A673 (cell line): ENCODE results near the gene AHSG. TPM values are rescaled to one million over a fixed set of nuclear protein-coding genes. Genes with fewer than 3 reads are reported as not detected.

ENCODE experiments used
- BruUV-seq: library from RNA; stranded (reverse); fragments of 400-500 nt; replicated peaks from 2 replicates; lab custom pipeline; 2021; lab: Mats Ljungman, UMichigan
- CTCF ChIA-PET: fragments of 300-600 bp; sonication (Branson Sonifier 250); formaldehyde crosslinking; loops from one replicate; lab custom pipeline; 2022; ENCODE audit warnings: antibody characterized with exemption; lab: Charles Lee
- POLR2A ChIA-PET: fragments of 300-600 bp; sonication (Branson Sonifier 250); formaldehyde crosslinking; loops from one replicate; lab custom pipeline; 2022; ENCODE audit warnings: antibody characterized with exemption; ENCODE audit not compliant: low non-redundant PET; lab: Charles Lee
- DNase-seq: peaks from one replicate; pipeline ENCODE4 v3.0.0-alpha.2; 2015; ENCODE audit warnings: low spot score
- H3K27ac ChIP-seq: fragments of 200-600 bp; sonication (generic); 2 replicates; pipeline ENCODE4 v1.5.1; 2016; ENCODE audit warnings: mixed run types, low read depth, mild to moderate bottlenecking, mixed read lengths, antibody characterized with exemption, low read length; ENCODE audit not compliant: poor library complexity, severe bottlenecking
- H3K27me3 ChIP-seq: fragments of 200-600 bp; sonication (generic); replicated peaks from 2 replicates; pipeline ENCODE4 v1.6.1; 2017; ENCODE audit warnings: mixed run types, low read depth, mild to moderate bottlenecking, mixed read lengths, antibody characterized with exemption, low read length; ENCODE audit not compliant: insufficient read depth, poor library complexity
- H3K36me3 ChIP-seq: fragments of 200-600 bp; sonication (generic); 2 replicates; pipeline ENCODE4 v1.6.1; 2016; ENCODE audit warnings: mixed run types, mild to moderate bottlenecking, mixed read lengths, antibody characterized with exemption, low read length; ENCODE audit not compliant: insufficient read depth, poor library complexity, severe bottlenecking
- H3K4me1 ChIP-seq: fragments of 200-600 bp; sonication (generic); 2 replicates; pipeline ENCODE4 v1.6.1; 2017; ENCODE audit warnings: mixed run types, mild to moderate bottlenecking, mixed read lengths, antibody characterized with exemption, low read length; ENCODE audit not compliant: insufficient read depth, poor library complexity, severe bottlenecking
- H3K4me3 ChIP-seq: fragments of 200-600 bp; sonication (generic); 2 replicates; pipeline ENCODE4 v1.5.1; 2016; ENCODE audit warnings: low read depth, mixed run types, mild to moderate bottlenecking, mixed read lengths, low read length; ENCODE audit not compliant: poor library complexity, severe bottlenecking
- H3K9me3 ChIP-seq: fragments of 200-600 bp; sonication (generic); 2 replicates; pipeline ENCODE4 v1.6.1; 2016; ENCODE audit warnings: mixed run types, low read depth, mild to moderate bottlenecking, mixed read lengths, antibody characterized with exemption, low read length; ENCODE audit not compliant: poor library complexity, severe bottlenecking
- EZH2 ChIP-seq: fragments of 200-600 bp; sonication (generic); IDR thresholded peaks from 2 replicates; pipeline ENCODE4 v1.6.1; 2017; ENCODE audit warnings: borderline replicate concordance, low read depth, mild to moderate bottlenecking, mixed read lengths, antibody characterized with exemption, low read length; ENCODE audit not compliant: poor library complexity, severe bottlenecking
- intact Hi-C: fragments of 100-400 bp; cut with micrococcal nuclease; formaldehyde crosslinking; loops from one replicate; pipeline ENCODE4 v1.10.0; 2022; ENCODE audit not compliant: unreplicated experiment
- total RNA-seq: library from RNA; stranded (reverse); gene quantifications from 2 replicates; pipeline ENCODE4 v1.2.3, GENCODE V29; 2021
- TF ChIP-seq, protein P1 (sequence below): fragments of 300-800, 200-600 bp; sonication (generic); conservative IDR thresholded peaks from 2 replicates; pipeline ENCODE4 v1.5.1; 2017; ENCODE audit warnings: low read depth, mild to moderate bottlenecking, antibody characterized with exemption, low read length, moderate library complexity, mixed read lengths

Gene AHSG
- total RNA-seq, 1 experiment from 2014 or later, result 4.9 TPM

DNA sequence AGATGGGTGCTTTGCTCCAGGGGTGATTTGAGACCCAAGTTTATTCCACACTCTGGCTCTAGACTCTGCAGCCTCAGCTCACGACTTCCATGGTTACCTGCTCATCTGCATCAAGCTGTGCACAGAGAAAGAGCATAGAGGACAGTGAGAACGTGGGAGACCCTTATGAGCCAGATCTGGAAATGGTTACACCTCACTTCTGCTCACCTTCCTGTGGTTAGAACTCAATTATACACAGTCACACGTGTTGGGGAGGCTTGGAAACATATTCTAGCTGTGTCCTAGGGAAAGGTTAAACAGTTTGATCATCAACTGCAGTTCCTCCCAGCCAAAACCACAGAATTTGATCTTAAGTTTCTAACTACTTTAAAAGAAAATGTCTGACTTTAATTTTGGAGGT lies 29.2 kb downstream of the AHSG start:
- Histone ChIP-seq H3K27me3 (no peaks in the 10 kb centered on the region), H3K27ac (no peak overlapping the region), H3K4me3 (no peak overlapping the region), H3K9me3 (no peaks in the 10 kb centered on the region), H3K4me1 (no peaks in the 10 kb centered on the region), H3K36me3 (no peaks in the 10 kb centered on the region)
- no peak for TF ChIP-seq EZH2
- TF ChIP-seq, protein P1, sequence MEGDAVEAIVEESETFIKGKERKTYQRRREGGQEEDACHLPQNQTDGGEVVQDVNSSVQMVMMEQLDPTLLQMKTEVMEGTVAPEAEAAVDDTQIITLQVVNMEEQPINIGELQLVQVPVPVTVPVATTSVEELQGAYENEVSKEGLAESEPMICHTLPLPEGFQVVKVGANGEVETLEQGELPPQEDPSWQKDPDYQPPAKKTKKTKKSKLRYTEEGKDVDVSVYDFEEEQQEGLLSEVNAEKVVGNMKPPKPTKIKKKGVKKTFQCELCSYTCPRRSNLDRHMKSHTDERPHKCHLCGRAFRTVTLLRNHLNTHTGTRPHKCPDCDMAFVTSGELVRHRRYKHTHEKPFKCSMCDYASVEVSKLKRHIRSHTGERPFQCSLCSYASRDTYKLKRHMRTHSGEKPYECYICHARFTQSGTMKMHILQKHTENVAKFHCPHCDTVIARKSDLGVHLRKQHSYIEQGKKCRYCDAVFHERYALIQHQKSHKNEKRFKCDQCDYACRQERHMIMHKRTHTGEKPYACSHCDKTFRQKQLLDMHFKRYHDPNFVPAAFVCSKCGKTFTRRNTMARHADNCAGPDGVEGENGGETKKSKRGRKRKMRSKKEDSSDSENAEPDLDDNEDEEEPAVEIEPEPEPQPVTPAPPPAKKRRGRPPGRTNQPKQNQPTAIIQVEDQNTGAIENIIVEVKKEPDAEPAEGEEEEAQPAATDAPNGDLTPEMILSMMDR, result no peak
- ChIA-PET CTCF (no interaction called here), POLR2A (no interaction called here)
- DNase-seq, result no peak
- no TSS peak for BruUV-seq
- intact Hi-C loops, result no loop called here

DNA sequence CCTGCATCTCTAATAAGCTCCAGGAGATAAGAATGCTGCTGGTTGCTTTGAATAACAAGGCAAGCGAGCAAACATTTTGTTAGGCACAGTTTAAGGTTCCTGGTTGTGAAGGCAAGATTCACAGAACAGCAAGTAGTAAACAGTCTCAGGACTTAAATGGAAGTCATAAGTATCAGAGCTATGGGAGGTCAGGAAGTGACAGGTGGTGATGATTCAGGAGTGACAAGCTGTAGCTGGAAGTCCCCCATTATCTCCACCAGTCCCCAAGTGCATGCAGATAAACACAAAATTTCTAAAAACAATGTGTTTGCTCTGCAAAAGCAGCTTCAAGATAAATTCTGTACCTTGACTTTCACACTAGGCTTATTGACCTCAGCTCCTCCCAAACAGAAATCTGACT lies 30.6 kb downstream of the AHSG start:
- intact Hi-C loops, result no loop called here
- CTCF ChIA-PET, result no interaction called here
- POLR2A ChIA-PET, result interaction anchor here (0.5 kb wide), 1 partner anchor 855 kb away, joined by 15 read pairs; no protein-coding TSS in a partner anchor
- Histone ChIP-seq H3K27ac (no peak overlapping the region), H3K4me3 (no peak overlapping the region), H3K4me1 (no peaks in the 10 kb centered on the region), H3K9me3 (no peaks in the 10 kb centered on the region), H3K27me3 (no peaks in the 10 kb centered on the region), H3K36me3 (no peaks in the 10 kb centered on the region)
- no peak for DNase-seq
- no TSS peak for BruUV-seq
- TF ChIP-seq, protein P1, result no peak
- no peak for TF ChIP-seq EZH2

DNA sequence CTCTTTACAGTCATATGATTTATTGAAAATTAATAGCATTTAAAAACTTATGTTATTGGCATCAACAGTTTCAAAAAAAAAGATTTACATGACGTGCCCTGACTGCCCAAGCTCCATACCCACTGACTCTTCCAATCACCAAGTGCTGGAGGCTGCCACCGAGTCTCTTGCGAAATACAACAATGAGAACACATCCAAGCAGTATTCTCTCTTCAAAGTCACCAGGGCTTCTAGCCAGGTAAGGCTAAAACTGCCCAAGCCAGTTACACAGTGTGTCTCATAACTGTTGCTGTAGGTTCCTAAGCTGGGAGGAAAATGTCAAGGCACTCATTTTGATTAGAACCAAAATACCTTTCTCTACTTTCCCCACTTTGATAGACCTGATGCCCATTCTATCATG lies 31.8 kb downstream of the AHSG start:
- BruUV-seq, result no TSS peak
- CTCF ChIA-PET, result no interaction called here

More for the DNA sequence above, 31.8 kb downstream of the AHSG start:
- Histone ChIP-seq H3K36me3 (no peaks in the 10 kb centered on the region), H3K4me1 (no peaks in the 10 kb centered on the region), H3K4me3 (no peak overlapping the region), H3K27ac (no peak overlapping the region), H3K9me3 (no peaks in the 10 kb centered on the region), H3K27me3 (no peaks in the 10 kb centered on the region)
- DNase-seq, result no peak
- TF ChIP-seq EZH2, result no peak
- TF ChIP-seq, protein P1, result no peak
- intact Hi-C loops, result no loop called here
- POLR2A ChIA-PET, result no interaction called here
